Kidney epithelial cell (primary cell): ENCODE data around the gene CARD19. TPM values are rescaled to one million over a fixed set of nuclear protein-coding genes. Genes with fewer than 3 reads are reported as not detected.

Source experiments
- DNase-seq: peaks from one replicate; pipeline ENCODE4 v3.0.0-alpha.2; 2010; ENCODE audit warnings: low read depth
- H3K27me3 ChIP-seq: 2 replicates; pipeline ENCODE4 v1.6.0; 2011; ENCODE audit warnings: low read length; ENCODE audit not compliant: control insufficient read depth, insufficient read depth
- H3K36me3 ChIP-seq: 2 replicates; pipeline ENCODE4 v1.5.1; 2011; ENCODE audit warnings: low read length; ENCODE audit not compliant: control insufficient read depth, insufficient read depth
- H3K4me3 ChIP-seq: 2 replicates; pipeline ENCODE4 v1.5.1; 2011; ENCODE audit warnings: low read depth, mild to moderate bottlenecking, control low read depth, low read length
- total RNA-seq: library from RNA; depleted of rRNA; stranded (reverse); fragments of >200 nt; gene quantifications from 2 replicates; pipeline ENCODE4 v1.2.3, GENCODE V29; 2015
- TF ChIP-seq, protein P1 (sequence below): IDR thresholded peaks from 2 replicates; pipeline ENCODE4 v1.5.1; 2011; ENCODE audit warnings: mild to moderate bottlenecking, moderate library complexity, low read length, control low read depth, inconsistent platforms; ENCODE audit not compliant: insufficient read depth, poor library complexity, severe bottlenecking

The CARD19 gene
- total RNA-seq, 1 donor from 2014 or later = 32.6 TPM

DNA sequence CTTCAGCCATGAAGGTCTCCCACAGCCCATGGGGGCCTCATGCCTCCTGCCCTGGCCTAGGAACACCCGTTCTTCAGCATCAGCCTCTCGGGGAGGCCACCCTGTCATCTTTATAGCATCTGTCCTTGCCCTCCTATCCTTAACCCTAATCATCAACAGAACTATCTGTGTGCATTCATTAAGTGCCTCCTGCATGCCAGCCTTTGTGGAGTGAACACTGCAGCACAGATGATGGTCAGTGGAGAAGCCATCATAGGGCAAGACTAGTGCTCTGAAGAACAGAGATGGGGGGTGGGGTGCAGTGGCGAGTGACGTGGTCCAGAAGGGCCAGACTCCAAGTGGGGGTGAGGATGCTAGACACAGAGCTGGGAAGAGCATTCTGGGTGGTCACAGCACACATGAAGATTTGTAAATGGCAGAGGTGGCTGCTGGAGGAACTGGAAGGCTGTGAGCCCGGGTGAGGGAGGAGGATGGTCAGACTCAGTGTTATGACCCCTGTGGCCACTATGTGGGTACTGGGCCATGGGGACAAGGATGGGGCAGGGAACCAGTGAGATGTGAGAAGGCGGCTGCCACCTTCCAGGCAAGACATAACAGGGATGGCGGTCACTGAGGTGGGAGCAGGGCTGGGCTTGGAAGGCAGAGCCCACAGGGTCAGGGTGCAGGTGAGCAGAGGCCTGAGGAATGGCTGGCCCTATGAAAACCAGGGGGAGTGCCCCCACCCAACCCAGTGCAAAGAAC, 3.6 kb upstream of the CARD19 start:
- H3K4me3 ChIP-seq = no peak overlapping the region

DNA sequence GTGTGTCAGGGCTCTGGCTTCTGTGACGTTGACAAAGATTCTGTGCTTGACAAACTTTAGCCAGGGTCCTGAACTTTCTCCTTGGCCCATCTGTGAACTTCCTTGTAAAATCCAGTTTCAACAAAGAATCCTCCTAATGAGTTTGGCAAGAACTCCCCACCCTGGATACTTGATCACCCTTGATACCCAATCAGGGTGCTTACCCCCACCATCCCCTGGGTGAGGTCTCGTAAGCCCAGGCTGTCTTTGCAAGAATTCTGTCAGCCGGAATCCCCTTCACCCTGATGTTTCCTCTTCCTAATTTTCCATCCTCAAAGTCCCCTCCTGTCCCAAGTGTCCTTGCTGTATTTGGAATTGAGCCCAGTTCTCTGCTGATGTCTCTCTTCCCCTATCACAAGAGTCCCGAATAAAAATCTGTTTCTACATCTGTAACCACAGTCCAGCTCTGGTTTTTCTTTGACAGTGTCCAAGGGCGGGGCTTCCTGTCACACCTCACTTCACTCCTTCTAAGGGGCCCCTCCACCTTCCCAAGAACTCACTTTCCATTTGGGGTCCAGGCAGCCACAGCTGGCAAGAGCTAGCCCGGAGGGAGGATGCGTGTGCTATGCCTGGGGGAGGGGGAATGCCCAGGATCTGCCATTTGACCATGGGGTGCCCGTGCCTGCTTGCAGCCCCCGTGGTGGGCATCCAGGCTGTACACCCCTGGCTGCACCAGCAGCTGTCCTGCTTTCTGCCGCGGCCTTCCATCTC, 2.7 kb upstream of the CARD19 start:
- no peaks in the 10 kb centered on the region for H3K27me3 ChIP-seq
- no peaks in the 10 kb centered on the region for H3K36me3 ChIP-seq
- DNase-seq = no peak
- H3K4me3 ChIP-seq = no peak overlapping the region
- TF ChIP-seq, protein P1, sequence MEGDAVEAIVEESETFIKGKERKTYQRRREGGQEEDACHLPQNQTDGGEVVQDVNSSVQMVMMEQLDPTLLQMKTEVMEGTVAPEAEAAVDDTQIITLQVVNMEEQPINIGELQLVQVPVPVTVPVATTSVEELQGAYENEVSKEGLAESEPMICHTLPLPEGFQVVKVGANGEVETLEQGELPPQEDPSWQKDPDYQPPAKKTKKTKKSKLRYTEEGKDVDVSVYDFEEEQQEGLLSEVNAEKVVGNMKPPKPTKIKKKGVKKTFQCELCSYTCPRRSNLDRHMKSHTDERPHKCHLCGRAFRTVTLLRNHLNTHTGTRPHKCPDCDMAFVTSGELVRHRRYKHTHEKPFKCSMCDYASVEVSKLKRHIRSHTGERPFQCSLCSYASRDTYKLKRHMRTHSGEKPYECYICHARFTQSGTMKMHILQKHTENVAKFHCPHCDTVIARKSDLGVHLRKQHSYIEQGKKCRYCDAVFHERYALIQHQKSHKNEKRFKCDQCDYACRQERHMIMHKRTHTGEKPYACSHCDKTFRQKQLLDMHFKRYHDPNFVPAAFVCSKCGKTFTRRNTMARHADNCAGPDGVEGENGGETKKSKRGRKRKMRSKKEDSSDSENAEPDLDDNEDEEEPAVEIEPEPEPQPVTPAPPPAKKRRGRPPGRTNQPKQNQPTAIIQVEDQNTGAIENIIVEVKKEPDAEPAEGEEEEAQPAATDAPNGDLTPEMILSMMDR = no peak

More for the DNA sequence above, 3.6 kb upstream of the CARD19 start:
- Histone ChIP-seq H3K36me3 (no peaks in the 10 kb centered on the region), H3K27me3 (no peaks in the 10 kb centered on the region)
- TF ChIP-seq, protein P1 = no peak
- DNase-seq = no peak

DNA sequence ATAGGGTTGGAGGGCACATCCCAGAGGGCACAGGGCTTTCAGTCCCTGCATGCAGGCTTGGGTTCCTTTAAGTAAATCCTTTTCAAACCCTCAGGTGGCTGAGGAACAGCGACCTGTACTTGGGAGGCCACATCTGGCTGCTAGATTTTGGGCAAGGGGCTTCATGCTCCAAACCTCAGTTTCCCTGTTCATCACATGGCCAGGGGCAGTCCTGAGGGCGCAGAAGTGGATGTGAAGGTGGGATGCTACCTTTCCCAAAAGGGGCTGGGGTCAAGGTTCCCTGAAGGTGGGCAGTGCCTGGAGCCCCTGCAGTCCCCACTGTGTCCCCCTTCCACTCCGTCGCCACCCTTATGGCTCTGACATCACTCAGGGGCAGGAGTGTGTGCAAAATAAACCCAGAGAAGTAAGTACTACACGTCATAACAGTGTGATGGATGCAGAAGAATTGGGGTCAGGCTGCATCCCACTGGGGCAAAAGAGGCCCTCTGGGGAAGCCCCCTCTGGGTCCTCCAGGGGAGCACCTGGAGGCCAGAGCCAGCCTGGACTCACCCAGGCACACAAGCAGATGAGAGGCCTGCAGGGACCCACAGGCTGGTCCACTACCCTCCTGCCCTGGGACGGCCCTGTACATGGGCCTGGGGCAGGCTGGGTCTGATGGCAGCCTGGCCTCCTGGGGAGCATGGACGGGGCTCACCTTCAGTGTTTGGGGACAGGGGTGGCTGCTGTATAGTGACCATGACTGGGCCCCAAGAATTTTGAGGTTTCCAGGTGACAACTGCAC, 1.9 kb upstream of the CARD19 start:
- Histone ChIP-seq H3K4me3 (no peak overlapping the region), H3K27me3 (no peaks in the 10 kb centered on the region)
- TF ChIP-seq, protein P1 = no peak

DNA sequence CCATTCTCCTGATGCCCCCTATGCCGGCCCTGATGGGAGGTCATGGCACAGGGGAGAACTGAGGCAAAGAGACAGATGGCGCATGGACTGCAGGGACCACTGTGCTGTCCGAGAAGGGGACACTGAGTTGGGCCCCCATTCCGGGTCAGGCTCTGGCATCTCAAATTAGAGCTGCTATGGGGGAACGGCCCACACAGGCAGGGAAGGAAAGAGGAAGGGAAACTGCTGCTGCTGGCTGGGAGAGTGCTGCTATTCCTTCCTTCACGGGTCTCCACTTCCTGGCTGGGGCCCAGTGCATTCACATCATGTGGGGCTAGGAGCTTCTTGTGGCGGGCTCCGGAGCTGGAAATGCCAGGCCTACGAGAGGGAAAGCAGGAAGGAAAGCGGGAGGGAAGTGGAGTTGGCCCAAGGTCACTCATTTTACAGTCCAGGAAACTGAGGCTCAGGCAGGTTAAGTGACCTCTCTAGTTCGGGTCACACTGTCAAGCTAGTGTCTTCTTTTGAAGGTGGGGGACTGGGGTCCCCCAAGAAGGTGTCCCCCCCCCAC, 1.3 kb upstream of the CARD19 start:
- TF ChIP-seq, protein P1 = no peak
- no peaks in the 10 kb centered on the region for H3K36me3 ChIP-seq
- H3K4me3 ChIP-seq = peak overlapping the region; percentile 40
- DNase-seq = no peak
- H3K27me3 ChIP-seq = no peaks in the 10 kb centered on the region

More for the DNA sequence above, 1.9 kb upstream of the CARD19 start:
- no peak for DNase-seq
- no peaks in the 10 kb centered on the region for H3K36me3 ChIP-seq

DNA sequence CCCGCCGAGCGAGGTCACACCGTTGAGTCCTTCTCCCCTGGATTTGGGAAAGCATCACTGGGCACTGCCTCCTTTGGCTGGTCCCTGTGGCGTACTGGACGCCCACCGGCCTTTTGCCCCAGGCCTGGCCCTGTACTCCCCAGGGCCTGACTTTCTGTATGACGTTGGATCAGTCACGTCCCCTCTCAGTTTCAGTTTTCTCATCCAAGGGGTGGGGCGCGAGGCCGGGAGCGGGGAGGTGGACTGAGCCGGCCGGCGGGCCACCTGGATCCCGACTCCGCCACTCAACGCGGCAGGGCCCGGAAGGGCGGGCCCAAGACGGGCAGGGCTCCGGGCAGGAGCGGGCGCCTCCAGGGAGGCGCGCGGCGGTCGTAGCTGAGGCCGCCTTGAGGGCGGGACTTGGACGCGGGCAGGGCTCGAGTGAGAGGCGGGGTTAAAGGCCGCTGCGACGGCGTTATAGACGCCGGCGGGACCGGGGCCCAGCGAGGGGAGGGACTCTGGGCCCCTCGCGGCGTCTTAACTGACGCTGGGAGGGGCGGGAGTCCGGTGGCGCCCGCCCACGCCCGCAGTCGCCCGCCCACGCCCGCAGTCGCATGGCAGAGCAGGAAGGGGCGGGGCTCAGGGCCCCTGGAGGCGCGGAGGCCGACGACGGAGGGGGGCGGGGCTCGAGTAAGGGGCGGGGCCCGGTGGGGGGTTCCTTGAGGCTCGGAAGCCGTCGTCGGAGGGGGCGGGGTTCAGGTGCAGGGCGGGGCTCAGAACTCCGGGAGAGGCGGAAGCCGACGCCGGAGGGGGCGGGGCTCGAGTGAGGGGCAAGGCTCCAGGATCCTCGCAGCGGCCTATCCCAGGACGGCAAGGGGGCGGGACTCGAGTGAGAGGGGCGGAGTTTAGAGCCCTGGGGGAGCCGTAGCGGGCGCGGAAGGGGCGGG, 549 bp upstream of the CARD19 start:
- Histone ChIP-seq H3K36me3 (no peaks in the 10 kb centered on the region), H3K4me3 (peak overlapping the region; percentile 79), H3K27me3 (no peaks in the 10 kb centered on the region)
- DNase-seq = peak; percentile 88
- TF ChIP-seq, protein P1 = no peak
